K562 (cell line): ENCODE measurements around the gene TLE6. TPM values are rescaled to one million over a fixed set of nuclear protein-coding genes. Genes with fewer than 3 reads are reported as not detected.
A peak's percentile ranks its signal among the peaks of the same experiment; 100 is the strongest.

Experiments used
- CC2D1A ChIP-seq: fragments of 450-650 bp; IDR thresholded peaks from 2 replicates; pipeline ENCODE4 v1.6.1; 2017; ENCODE audit warnings: mild to moderate bottlenecking
- CEBPG ChIP-seq, 3 experiments: fragments of 200-800 bp in 1 of 3; sonication (Bioruptor generic) in 1 of 3; sonication (generic) in 1 of 3; formaldehyde crosslinking in 1 of 3; IDR thresholded peaks in 2 of 3; conservative IDR thresholded peaks in 1 of 3; 2 replicates each; pipeline versions ENCODE4 v1.6.1 to v1.8.0; 2016 to 2022; ENCODE audit warnings: missing compliant biosample characterization in 2 of 3, missing genetic modification characterization in 2 of 3, mild to moderate bottlenecking in 1 of 3, missing genetic modification reagents in 1 of 3
- ERF ChIP-seq: fragments of 450-650 bp; formaldehyde crosslinking; IDR thresholded peaks from 2 replicates; pipeline ENCODE4 v1.4.0; 2020; ENCODE audit warnings: mild to moderate bottlenecking, mixed read lengths
- FOXK1 ChIP-seq: sonication (generic); formaldehyde crosslinking; IDR thresholded peaks from 2 replicates; pipeline ENCODE4 v1.8.0; 2022; ENCODE audit warnings: missing genetic modification reagents, mild to moderate bottlenecking, borderline replicate concordance
- GABPB1 ChIP-seq: sonication (generic); formaldehyde crosslinking; IDR thresholded peaks from 2 replicates; pipeline ENCODE4 v1.8.0; 2022; ENCODE audit warnings: mild to moderate bottlenecking, missing genetic modification reagents
- HDAC3 ChIP-seq: fragments of 450-650 bp; IDR thresholded peaks from 2 replicates; pipeline ENCODE4 v1.6.1; 2018; ENCODE audit warnings: borderline replicate concordance, mild to moderate bottlenecking, moderate library complexity; ENCODE audit not compliant: partially characterized antibody
- PHB ChIP-seq: fragments of 250-450 bp; sonication (Bioruptor Pico); IDR thresholded peaks from 2 replicates; pipeline ENCODE4 v1.5.0; 2021
- RBM34 ChIP-seq: fragments of 200-400 bp; formaldehyde crosslinking; IDR thresholded peaks from 2 replicates; pipeline ENCODE4 v1.6.1; 2018; ENCODE audit warnings: low read length, borderline replicate concordance; ENCODE audit not compliant: insufficient read depth
- SIX5 ChIP-seq, 2 experiments: IDR thresholded peaks; 2 replicates each; pipeline ENCODE4 v1.6.1; 2011; ENCODE audit warnings: low read length in 2 of 2, borderline replicate concordance in 1 of 2, low read depth in 1 of 2, mild to moderate bottlenecking in 1 of 2, moderate library complexity in 1 of 2; ENCODE audit not compliant: insufficient read depth in 1 of 2
- SNIP1 ChIP-seq: fragments of 450-650 bp; IDR thresholded peaks from 2 replicates; pipeline ENCODE4 v1.7.1; 2017; ENCODE audit warnings: low read depth, mild to moderate bottlenecking
- SREBF1 ChIP-seq: fragments of 150-350 bp; IDR thresholded peaks from 2 replicates; pipeline ENCODE4 v1.6.1; 2014; ENCODE audit warnings: antibody characterized with exemption, low read depth, low read length, borderline replicate concordance
- ZNF12 ChIP-seq: sonication (generic); formaldehyde crosslinking; IDR thresholded peaks from 2 replicates; pipeline ENCODE4 v1.4.0; 2020; ENCODE audit warnings: mild to moderate bottlenecking, missing genetic modification reagents
- ZNF766 ChIP-seq: fragments of 200-800 bp; sonication (Bioruptor generic); conservative IDR thresholded peaks from 2 replicates; pipeline ENCODE4 v1.6.1; 2016; ENCODE audit warnings: missing genetic modification characterization, missing compliant biosample characterization
- polyA plus RNA-seq, 8 experiments: library from polyadenylated mRNA; depleted of rRNA in 4 of 8; stranded (reverse) in 5 of 8; unstranded in 3 of 8; fragments of >200 nt; fragmentation: Nextera tagmentation in 2 of 8; fragmentation: Illumina TruSeq in 1 of 8; extraction: Ambion mirVana in 2 of 8; extraction: Trizol in 1 of 8; gene quantifications; 2 replicates each; pipeline versions ENCODE4 v1.2.1 to v1.2.3, GENCODE V29; 2011 to 2014; ENCODE audit warnings: inconsistent platforms in 1 of 8, missing spikeins in 1 of 8
- total RNA-seq, 7 experiments: library from RNA; depleted of rRNA in 6 of 7; stranded (reverse); fragments of >200 nt in 6 of 7; fragmentation: Illumina TruSeq in 2 of 7; extraction: Trizol in 2 of 7; gene quantifications; 2 replicates each; pipeline versions ENCODE4 v1.2.1 to v1.2.3, GENCODE V29; 2011 to 2021; ENCODE audit warnings: low replicate concordance in 1 of 7
- TF ChIP-seq, protein P1 (sequence below): fragments of 250-450 bp; sonication (Bioruptor Pico); IDR thresholded peaks from 2 replicates; pipeline ENCODE4 v1.4.0; 2020
- TF ChIP-seq, protein P2 (sequence below): fragments of 450-650 bp; IDR thresholded peaks from 2 replicates; pipeline ENCODE4 v1.6.1; 2016; ENCODE audit warnings: antibody characterized with exemption

The TLE6 gene
- total and polyA plus RNA-seq, 9 of the 15 experiments (the other 6 are each of a cell fraction or from before 2014, with no cell fraction given): 1.1 to 6.1 (median 2.5) TPM

DNA sequence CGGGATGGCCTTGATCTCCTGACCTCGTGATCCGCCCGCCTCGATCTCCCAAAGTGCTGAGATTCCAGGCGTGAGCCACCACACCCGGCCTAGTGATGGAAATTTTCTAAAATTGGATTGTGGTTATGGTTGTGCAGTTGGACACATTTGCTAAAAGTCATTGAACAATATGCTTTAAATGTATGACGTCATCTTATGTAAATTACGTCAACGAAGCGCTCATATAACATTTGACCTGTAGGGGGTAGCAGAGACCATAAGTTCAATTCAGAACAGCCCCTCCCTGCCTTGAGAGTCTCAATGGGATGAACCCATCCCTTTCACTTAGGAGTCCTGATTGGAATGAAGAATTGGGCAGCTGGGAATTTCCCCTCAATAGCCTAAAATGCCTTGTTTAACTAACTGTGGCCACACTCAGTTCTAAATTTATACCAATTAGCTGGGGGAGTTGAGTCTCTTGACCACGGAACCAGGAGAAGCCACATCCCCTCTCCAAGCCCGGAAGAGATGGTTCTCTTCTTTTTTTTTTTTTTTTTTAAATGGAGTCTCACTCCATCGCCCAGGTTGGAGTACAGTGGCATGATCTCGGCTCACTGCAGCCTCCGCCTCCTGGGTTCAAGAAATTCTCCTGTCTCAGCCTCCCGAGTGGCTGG lies 15.2 kb upstream of the TLE6 start (continued):
- TF ChIP-seq, protein P1, sequence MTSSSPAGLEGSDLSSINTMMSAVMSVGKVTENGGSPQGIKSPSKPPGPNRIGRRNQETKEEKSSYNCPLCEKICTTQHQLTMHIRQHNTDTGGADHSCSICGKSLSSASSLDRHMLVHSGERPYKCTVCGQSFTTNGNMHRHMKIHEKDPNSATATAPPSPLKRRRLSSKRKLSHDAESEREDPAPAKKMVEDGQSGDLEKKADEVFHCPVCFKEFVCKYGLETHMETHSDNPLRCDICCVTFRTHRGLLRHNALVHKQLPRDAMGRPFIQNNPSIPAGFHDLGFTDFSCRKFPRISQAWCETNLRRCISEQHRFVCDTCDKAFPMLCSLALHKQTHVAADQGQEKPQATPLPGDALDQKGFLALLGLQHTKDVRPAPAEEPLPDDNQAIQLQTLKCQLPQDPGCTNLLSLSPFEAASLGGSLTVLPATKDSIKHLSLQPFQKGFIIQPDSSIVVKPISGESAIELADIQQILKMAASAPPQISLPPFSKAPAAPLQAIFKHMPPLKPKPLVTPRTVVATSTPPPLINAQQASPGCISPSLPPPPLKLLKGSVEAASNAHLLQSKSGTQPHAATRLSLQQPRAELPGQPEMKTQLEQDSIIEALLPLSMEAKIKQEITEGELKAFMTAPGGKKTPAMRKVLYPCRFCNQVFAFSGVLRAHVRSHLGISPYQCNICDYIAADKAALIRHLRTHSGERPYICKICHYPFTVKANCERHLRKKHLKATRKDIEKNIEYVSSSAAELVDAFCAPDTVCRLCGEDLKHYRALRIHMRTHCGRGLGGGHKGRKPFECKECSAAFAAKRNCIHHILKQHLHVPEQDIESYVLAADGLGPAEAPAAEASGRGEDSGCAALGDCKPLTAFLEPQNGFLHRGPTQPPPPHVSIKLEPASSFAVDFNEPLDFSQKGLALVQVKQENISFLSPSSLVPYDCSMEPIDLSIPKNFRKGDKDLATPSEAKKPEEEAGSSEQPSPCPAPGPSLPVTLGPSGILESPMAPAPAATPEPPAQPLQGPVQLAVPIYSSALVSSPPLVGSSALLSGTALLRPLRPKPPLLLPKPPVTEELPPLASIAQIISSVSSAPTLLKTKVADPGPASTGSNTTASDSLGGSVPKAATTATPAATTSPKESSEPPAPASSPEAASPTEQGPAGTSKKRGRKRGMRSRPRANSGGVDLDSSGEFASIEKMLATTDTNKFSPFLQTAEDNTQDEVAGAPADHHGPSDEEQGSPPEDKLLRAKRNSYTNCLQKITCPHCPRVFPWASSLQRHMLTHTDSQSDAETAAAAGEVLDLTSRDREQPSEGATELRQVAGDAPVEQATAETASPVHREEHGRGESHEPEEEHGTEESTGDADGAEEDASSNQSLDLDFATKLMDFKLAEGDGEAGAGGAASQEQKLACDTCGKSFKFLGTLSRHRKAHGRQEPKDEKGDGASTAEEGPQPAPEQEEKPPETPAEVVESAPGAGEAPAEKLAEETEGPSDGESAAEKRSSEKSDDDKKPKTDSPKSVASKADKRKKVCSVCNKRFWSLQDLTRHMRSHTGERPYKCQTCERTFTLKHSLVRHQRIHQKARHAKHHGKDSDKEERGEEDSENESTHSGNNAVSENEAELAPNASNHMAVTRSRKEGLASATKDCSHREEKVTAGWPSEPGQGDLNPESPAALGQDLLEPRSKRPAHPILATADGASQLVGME: peak; percentile 88; the same call in 1 of the 2 replicates
- TF ChIP-seq CEBPG (CRISPR knock-in tag; IDR thresholded peaks at IDR 0.05): no peak
- TF ChIP-seq CEBPG (tag; conservative IDR thresholded peaks at IDR 0.05 in 1 of 2, IDR thresholded peaks at IDR 0.05 in 1 of 2): peak; percentile 78 to 80
- no peak for TF ChIP-seq FOXK1 (CRISPR knock-in tag)
- TF ChIP-seq SIX5 (IDR thresholded peaks at IDR 0.05; ENCODE audit: borderline replicate concordance in 1 of 2, insufficient read depth in 1 of 2, low read depth in 1 of 2, low read length in 2 of 2): no peak
- no peak for TF ChIP-seq HDAC3
- 0 out of 2 replicates have a peak, but pooled peaks have one; percentile 37 for TF ChIP-seq ERF (CRISPR knock-in tag)
- peak; percentile 90 for TF ChIP-seq CC2D1A
- no peak for TF ChIP-seq RBM34
- no peak for TF ChIP-seq ZNF12
- TF ChIP-seq, protein P2, sequence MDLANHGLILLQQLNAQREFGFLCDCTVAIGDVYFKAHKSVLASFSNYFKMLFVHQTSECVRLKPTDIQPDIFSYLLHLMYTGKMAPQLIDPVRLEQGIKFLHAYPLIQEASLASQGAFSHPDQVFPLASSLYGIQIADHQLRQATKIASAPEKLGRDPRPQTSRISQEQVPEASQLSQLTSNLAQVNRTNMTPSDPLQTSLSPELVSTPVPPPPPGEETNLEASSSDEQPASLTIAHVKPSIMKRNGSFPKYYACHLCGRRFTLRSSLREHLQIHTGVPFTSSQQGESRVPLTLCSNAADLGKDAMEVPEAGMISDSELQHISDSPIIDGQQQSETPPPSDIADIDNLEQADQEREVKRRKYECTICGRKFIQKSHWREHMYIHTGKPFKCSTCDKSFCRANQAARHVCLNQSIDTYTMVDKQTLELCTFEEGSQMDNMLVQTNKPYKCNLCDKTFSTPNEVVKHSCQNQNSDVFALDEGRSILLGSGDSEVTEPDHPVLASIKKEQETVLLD: 0 out of 2 replicates have a peak, but pooled peaks have one; percentile 52
- no peak for TF ChIP-seq GABPB1 (CRISPR knock-in tag)
- no peak for TF ChIP-seq PHB
- no peak for TF ChIP-seq SREBF1
- 0 out of 2 replicates have a peak, but pooled peaks have one; percentile 36 for TF ChIP-seq ZNF766 (CRISPR knock-in tag)
- no peak for TF ChIP-seq SNIP1
